Activated CD4-positive, alpha-beta memory T cell treated with anti-CD3 and anti-CD28 coated beads, Interleukin-2, amount 10 ng/mL, durations not matched to agents 7 days and 5 days (primary cell): ENCODE measurements around the gene FCGR2B. TPM values are rescaled to one million over a fixed set of nuclear protein-coding genes. Genes with fewer than 3 reads are reported as not detected.
"Not testable (repeated sequence)": the region's sequence is repeated elsewhere in the genome, so short reads cannot be mapped to it uniquely, and the experiment has no call there.

ENCODE experiments used
- CTCF ChIA-PET: fragments of 350-600 bp; sonication (Branson Sonifier 250); formaldehyde crosslinking; loops from one replicate; lab custom pipeline; 2021; ENCODE audit warnings: antibody characterized with exemption, inconsistent platforms; lab: Charles Lee
- POLR2A ChIA-PET: fragments of 350-600 bp; sonication (Branson Sonifier 250); formaldehyde crosslinking; loops from one replicate; lab custom pipeline; 2021; ENCODE audit warnings: antibody characterized with exemption; lab: Charles Lee
- DNase-seq: peaks from one replicate; pipeline ENCODE4 v3.0.0-alpha.2; 2020
- H3K27ac Mint-ChIP-seq: one replicate; pipeline ENCODE4 v1.8.0; 2021; ENCODE audit warnings: mild to moderate bottlenecking, mixed read lengths
- H3K27me3 Mint-ChIP-seq: one replicate; pipeline ENCODE4 v1.8.0; 2021; ENCODE audit warnings: mixed read lengths
- H3K36me3 Mint-ChIP-seq: one replicate; pipeline ENCODE4 v1.8.0; 2021; ENCODE audit warnings: low read depth, mixed read lengths
- H3K4me1 Mint-ChIP-seq: one replicate; pipeline ENCODE4 v1.8.0; 2021; ENCODE audit warnings: mixed read lengths
- H3K4me3 Mint-ChIP-seq: one replicate; pipeline ENCODE4 v1.8.0; 2021; ENCODE audit warnings: mild to moderate bottlenecking, mixed read lengths
- H3K9me3 Mint-ChIP-seq: one replicate; pipeline ENCODE4 v1.8.0; 2021; ENCODE audit warnings: mixed read lengths
- total RNA-seq, 2 experiments: library from RNA; stranded (reverse); gene quantifications; one replicate each; pipeline ENCODE4 v1.2.3, GENCODE V29; 2021

FCGR2B gene
- total RNA-seq, 2 experiments from 2014 or later, result 0.18 to 0.25 TPM

DNA sequence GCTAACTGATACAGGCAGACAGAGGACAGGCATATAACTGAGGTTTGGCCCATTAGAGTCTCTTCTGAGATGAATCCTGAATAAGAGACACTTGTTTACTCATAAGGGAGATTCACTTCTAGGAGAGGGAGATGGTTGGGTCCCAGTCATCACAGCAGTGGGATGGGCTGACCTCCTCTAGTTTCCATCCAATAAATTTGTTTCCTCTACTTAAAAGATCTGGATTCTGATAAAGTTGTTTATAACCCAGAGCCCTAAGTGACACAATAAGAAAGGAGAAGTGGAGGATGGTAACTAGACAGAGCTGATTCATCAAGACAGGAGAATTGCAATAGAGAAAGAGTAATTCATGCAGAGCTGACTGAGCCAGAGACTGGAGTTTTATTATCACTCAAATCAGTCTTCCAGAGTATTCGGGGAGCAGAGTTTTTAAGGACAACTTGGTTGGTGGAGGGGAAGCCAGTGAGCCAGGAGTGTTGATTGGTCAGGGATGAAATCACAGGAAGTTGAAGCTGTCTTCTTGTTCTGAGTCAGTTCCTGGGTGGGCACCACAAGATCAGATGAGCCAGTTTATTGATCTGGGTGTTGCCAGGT is 26.7 kb upstream of the FCGR2B start:
- H3K36me3 Mint-ChIP-seq, H3K9me3 Mint-ChIP-seq, POLR2A ChIA-PET, H3K27me3 Mint-ChIP-seq, DNase-seq, CTCF ChIA-PET: not testable (repeated sequence)
- H3K27ac Mint-ChIP-seq, result peak overlapping the region; percentile 93
- H3K4me3 Mint-ChIP-seq, result peak overlapping the region; percentile 24
- peaks cover 23% of the 10 kb centered on the region for H3K4me1 Mint-ChIP-seq

GRCh38 chr1:161636976-161637375 is 26.0 kb upstream of the FCGR2B start:
- Mint-ChIP-seq H3K4me1 (peaks cover 23% of the 10 kb centered on the region), H3K27ac (peak overlapping the region; percentile 71)
- H3K36me3 Mint-ChIP-seq, H3K27me3 Mint-ChIP-seq, DNase-seq, H3K9me3 Mint-ChIP-seq, H3K4me3 Mint-ChIP-seq, CTCF ChIA-PET, POLR2A ChIA-PET: not testable (repeated sequence)

DNA sequence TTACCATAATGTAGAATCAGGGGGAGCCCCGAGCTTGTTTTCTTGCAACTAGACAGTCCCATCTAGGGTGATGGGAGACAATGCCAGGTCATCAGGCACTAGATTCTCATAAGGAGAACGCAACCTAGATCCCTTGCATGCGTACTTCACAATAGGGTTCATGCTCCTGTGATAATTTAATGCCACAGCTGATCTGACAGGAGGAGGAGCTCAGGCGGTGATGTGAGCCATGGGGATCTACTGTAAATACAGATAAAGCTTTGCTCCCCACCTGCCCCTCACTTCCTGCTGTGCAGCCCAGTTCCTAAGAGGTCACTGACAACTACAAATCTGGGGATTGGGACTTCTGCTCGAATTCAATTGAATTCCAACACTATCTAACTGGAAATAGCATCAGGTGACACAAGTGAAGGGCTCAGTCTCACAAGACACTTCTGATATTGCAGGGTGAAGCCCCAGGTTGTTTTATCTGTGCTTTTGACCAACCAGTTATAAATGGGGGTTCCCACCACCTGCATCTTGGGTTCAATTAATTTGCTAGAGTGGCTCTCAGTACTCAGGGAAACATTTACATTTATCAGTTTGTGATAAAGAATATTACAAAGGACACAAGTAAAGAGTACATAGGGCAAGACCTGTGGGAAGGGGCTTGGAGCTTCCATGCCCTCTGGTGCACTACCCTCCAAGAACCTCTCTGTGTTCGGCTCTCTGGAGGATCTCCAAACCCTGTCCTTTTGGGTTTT is 24.5 kb upstream of the FCGR2B start:
- H3K27ac Mint-ChIP-seq, H3K27me3 Mint-ChIP-seq, DNase-seq, H3K36me3 Mint-ChIP-seq, H3K9me3 Mint-ChIP-seq, CTCF ChIA-PET, H3K4me3 Mint-ChIP-seq: not testable (repeated sequence)
- H3K4me1 Mint-ChIP-seq, result peaks cover 32% of the 10 kb centered on the region
- POLR2A ChIA-PET, result interaction anchor here (0.6 kb wide), 1 partner anchor 343 kb away, joined by 3 read pairs; no protein-coding TSS in a partner anchor

DNA sequence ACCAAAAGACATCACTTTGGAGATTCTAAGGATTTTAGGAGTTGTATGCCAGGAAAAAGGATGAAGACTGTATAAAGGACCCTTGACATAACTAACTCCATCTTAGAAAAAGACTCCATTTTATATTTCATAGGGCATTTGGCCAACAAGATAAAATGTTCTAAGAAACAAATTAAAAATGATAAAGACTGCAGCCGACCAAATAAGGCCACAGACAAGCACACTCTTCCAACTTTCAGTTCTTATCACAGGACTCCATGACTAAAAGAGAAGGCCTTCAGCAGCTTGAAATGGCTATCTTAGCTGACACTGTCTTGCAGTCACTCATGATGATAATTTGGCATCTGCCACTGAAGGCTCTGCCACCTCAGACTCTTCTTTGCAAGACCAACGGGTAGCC is 23.7 kb upstream of the FCGR2B start:
- POLR2A ChIA-PET, CTCF ChIA-PET, H3K27me3 Mint-ChIP-seq, H3K4me3 Mint-ChIP-seq, H3K27ac Mint-ChIP-seq, DNase-seq, H3K36me3 Mint-ChIP-seq, H3K9me3 Mint-ChIP-seq: not testable (repeated sequence)
- H3K4me1 Mint-ChIP-seq, result peaks cover 33% of the 10 kb centered on the region

GRCh38 chr1:161642697-161643096 is 20.2 kb upstream of the FCGR2B start:
- H3K27ac Mint-ChIP-seq, POLR2A ChIA-PET: not testable (repeated sequence)

DNA sequence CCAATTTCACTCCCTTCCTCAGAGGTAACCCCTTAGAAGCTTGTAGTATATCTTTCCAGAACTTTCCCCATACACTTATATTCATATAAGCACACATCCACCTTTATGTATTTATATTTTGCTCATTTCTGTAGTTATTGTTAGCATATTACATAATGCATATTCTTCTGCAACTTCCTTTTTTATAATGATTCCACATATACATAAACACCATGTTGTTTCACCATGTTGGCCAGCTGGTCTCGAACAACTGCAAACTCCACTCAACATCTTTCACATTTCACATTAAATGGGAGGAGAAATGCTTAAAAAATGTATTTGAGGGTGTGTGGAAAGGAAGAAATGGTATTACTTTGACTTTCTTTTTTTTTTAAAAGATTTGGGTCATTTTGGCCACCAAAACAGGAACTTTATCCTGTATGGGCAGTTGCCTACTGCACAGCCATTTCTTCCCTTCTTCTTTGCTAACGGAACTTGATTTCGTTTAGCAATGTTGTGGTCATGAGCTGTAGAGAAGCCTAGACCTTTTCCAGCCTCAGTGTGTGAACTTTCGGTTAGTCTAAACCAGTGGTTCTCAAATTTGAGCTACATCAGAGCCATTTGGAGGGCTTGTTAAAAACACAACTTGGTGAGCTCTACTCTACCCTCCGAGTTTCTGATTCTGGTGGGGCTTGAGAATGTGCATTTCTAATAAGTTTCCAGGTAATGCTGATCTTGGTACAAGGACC is 19.3 kb upstream of the FCGR2B start:
- not testable (repeated sequence) for H3K27ac Mint-ChIP-seq

More at GRCh38 chr1:161642697-161643096, 20.2 kb upstream of the FCGR2B start:
- Mint-ChIP-seq H3K27me3 (peaks cover 13% of the 10 kb centered on the region), H3K4me1 (peaks cover 14% of the 10 kb centered on the region)
- H3K9me3 Mint-ChIP-seq, H3K36me3 Mint-ChIP-seq, DNase-seq, H3K4me3 Mint-ChIP-seq, CTCF ChIA-PET: not testable (repeated sequence)

DNA sequence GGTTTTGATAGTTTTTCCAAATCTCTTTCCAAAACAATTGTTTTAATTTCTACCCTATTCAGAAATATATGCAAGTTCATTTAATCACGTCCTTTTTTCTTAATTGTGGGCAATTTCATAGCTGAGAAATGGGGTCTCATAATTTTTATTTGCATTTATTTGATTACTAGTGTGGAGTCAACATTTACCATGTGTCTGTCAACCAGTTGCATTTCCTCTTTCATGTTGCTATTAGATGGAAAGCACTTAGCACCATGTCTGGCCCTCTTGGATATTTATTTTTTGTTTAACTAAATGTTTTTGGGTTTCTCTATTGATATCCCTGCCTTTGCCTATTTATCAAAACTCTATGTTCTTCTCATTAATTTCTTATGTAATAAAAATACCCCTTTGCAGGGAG is 18.1 kb upstream of the FCGR2B start:
- H3K36me3 Mint-ChIP-seq, H3K27ac Mint-ChIP-seq, POLR2A ChIA-PET, H3K9me3 Mint-ChIP-seq, H3K4me3 Mint-ChIP-seq, DNase-seq: not testable (repeated sequence)
- Mint-ChIP-seq H3K4me1 (peaks cover 13% of the 10 kb centered on the region), H3K27me3 (peaks cover 20% of the 10 kb centered on the region)
- CTCF ChIA-PET, result interaction anchor here (1.3 kb wide), 1 partner anchor 96 kb away, joined by 6 read pairs; no protein-coding TSS in a partner anchor

More for the DNA sequence above, 19.3 kb upstream of the FCGR2B start:
- POLR2A ChIA-PET, H3K4me3 Mint-ChIP-seq, CTCF ChIA-PET, H3K36me3 Mint-ChIP-seq, DNase-seq, H3K9me3 Mint-ChIP-seq: not testable (repeated sequence)
- H3K27me3 Mint-ChIP-seq, result peaks cover 15% of the 10 kb centered on the region
- H3K4me1 Mint-ChIP-seq, result peaks cover 13% of the 10 kb centered on the region

DNA sequence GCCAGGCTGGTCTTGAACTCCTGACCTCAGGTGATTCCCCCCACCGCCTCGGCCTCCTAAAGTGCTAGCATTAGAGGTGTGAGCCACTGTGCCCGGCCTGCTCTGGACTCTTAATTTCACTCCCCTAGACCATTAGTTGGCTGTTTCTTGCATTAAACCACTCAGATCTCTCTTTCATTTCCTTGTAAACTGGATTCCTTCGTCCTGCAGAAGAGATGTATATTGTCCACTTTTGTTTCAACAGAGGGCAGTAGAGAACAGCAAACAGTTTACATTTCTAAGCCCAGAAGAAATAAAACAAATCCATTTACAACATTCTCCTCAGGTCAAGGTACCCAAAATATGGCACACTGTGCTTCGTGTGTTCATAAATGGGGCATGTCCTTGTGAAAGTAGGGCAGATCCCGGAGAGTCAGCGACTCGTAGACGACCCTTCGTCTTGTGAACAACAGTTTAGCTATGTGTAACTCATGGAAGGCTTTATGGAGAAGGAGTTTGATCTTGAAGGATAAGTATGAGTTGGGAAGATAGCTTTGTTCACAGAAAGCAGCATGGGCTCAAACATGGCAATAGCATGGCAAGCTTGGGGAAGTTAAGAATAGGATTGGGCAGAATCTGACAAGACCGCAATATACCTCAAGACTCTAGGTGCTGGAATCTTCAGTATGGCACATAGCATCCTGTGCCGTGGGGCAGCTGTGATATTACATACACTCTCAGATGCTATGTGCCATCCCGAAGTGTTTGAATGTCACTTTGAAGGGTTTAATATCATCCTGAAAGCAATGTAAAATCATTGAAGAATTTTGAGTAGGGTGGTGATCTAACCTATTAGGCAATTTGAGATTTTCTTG is 15.2 kb upstream of the FCGR2B start:
- POLR2A ChIA-PET, H3K4me1 Mint-ChIP-seq, H3K4me3 Mint-ChIP-seq, H3K36me3 Mint-ChIP-seq, H3K27ac Mint-ChIP-seq, H3K9me3 Mint-ChIP-seq, DNase-seq: not testable (repeated sequence)
- CTCF ChIA-PET, result interaction anchor here (0.7 to 1.2 kb wide), 4 partner anchors 89 to 163 kb away, joined by 3 to 6 read pairs (median 4); no protein-coding TSS in a partner anchor
- H3K27me3 Mint-ChIP-seq, result peaks cover 24% of the 10 kb centered on the region

GRCh38 chr1:161653541-161653940 is 9.4 kb upstream of the FCGR2B start:
- CTCF ChIA-PET, H3K4me3 Mint-ChIP-seq, DNase-seq, H3K36me3 Mint-ChIP-seq, POLR2A ChIA-PET, H3K4me1 Mint-ChIP-seq, H3K9me3 Mint-ChIP-seq, H3K27ac Mint-ChIP-seq: not testable (repeated sequence)
- H3K27me3 Mint-ChIP-seq, result peaks cover 11% of the 10 kb centered on the region

DNA sequence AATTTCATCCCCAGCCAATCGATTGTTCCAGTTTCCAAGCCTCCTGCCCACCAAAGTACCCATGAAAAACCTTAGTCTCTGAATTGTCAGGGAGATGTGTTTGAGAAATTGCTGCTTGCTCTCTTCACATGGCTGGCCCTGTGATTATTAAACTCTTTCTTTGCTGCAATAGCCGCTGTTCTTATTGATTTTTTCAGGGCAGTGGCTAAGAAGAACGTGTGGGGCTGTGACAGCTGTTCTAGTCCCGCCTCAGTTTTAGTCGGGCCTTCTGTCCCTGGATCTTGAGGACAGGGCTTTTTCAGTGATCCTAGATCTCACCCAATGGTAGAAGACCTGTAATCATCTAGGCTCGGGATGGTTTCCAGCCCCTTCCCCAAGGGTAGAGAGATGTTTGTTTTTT is 9.0 kb upstream of the FCGR2B start:
- H3K27ac Mint-ChIP-seq, POLR2A ChIA-PET, H3K9me3 Mint-ChIP-seq, DNase-seq, CTCF ChIA-PET, H3K4me3 Mint-ChIP-seq, H3K4me1 Mint-ChIP-seq, H3K36me3 Mint-ChIP-seq: not testable (repeated sequence)
- H3K27me3 Mint-ChIP-seq, result peaks cover 10% of the 10 kb centered on the region

- H3K4me3 Mint-ChIP-seq, DNase-seq, H3K9me3 Mint-ChIP-seq, POLR2A ChIA-PET, H3K36me3 Mint-ChIP-seq, H3K27ac Mint-ChIP-seq, H3K27me3 Mint-ChIP-seq, CTCF ChIA-PET, H3K4me1 Mint-ChIP-seq: not testable (repeated sequence)
Measured at GRCh38 chr1:161658524-161658923, 4.4 kb upstream of the FCGR2B start.

GRCh38 chr1:161661660-161662311 is 1.2 kb upstream of the FCGR2B start:
- H3K4me1 Mint-ChIP-seq, DNase-seq, CTCF ChIA-PET, H3K9me3 Mint-ChIP-seq, H3K27me3 Mint-ChIP-seq, H3K4me3 Mint-ChIP-seq, H3K36me3 Mint-ChIP-seq, POLR2A ChIA-PET, H3K27ac Mint-ChIP-seq: not testable (repeated sequence)
